Measurements from ENCODE around the gene NRXN3.

DNA sequence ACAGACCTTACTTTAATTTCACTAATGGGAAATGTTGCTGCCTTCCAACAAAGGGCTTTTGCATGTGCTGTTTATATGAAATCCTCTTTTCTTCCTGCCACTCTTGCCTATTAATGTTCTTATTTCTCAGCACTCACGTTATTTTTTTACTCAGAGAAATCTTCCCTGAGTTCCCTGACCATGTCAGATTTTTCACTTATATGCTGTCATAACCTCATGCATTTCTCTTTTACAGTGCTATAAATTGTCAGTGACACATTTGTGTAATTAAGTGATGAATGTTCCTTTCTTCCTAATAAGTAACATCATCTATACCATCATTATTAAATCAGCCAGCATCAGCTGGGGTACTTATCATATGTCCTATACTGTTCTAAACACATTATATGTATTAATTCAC lies 1597.1 kb downstream of the NRXN3 start:
- TF ChIP-seq, protein P1, sequence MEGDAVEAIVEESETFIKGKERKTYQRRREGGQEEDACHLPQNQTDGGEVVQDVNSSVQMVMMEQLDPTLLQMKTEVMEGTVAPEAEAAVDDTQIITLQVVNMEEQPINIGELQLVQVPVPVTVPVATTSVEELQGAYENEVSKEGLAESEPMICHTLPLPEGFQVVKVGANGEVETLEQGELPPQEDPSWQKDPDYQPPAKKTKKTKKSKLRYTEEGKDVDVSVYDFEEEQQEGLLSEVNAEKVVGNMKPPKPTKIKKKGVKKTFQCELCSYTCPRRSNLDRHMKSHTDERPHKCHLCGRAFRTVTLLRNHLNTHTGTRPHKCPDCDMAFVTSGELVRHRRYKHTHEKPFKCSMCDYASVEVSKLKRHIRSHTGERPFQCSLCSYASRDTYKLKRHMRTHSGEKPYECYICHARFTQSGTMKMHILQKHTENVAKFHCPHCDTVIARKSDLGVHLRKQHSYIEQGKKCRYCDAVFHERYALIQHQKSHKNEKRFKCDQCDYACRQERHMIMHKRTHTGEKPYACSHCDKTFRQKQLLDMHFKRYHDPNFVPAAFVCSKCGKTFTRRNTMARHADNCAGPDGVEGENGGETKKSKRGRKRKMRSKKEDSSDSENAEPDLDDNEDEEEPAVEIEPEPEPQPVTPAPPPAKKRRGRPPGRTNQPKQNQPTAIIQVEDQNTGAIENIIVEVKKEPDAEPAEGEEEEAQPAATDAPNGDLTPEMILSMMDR (conservative IDR thresholded peaks at IDR 0.05 in 1 of 2, IDR thresholded peaks at IDR 0.05 in 1 of 2; ENCODE audit: low read depth in 1 of 2, low read length in 2 of 2) = no peak
- no peak for TF ChIP-seq EZH2 (IDR thresholded peaks at IDR 0.05; ENCODE audit: low read length, missing control alignments)

All from fibroblast of lung (primary cell).